ENCODE results near the gene A3GALT2. TPM values are rescaled to one million over a fixed set of nuclear protein-coding genes. Genes with fewer than 3 reads are reported as not detected.

Gene A3GALT2
- total and polyA plus RNA-seq, 2 donors (not counting 1 experiment from before 2014, with no cell fraction given) = not detected

GRCh38 chr1:33344896-33345560, 24.1 kb upstream of the A3GALT2 start:
- no peak overlapping the region for H3K27ac Mint-ChIP-seq
- TF ChIP-seq, protein P1, sequence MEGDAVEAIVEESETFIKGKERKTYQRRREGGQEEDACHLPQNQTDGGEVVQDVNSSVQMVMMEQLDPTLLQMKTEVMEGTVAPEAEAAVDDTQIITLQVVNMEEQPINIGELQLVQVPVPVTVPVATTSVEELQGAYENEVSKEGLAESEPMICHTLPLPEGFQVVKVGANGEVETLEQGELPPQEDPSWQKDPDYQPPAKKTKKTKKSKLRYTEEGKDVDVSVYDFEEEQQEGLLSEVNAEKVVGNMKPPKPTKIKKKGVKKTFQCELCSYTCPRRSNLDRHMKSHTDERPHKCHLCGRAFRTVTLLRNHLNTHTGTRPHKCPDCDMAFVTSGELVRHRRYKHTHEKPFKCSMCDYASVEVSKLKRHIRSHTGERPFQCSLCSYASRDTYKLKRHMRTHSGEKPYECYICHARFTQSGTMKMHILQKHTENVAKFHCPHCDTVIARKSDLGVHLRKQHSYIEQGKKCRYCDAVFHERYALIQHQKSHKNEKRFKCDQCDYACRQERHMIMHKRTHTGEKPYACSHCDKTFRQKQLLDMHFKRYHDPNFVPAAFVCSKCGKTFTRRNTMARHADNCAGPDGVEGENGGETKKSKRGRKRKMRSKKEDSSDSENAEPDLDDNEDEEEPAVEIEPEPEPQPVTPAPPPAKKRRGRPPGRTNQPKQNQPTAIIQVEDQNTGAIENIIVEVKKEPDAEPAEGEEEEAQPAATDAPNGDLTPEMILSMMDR (IDR thresholded peaks at IDR 0.05) = no peak
- TF ChIP-seq EZH2 (IDR thresholded peaks at IDR 0.05; ENCODE audit: borderline replicate concordance, insufficient read depth, low read depth, low read length, poor library complexity, severe bottlenecking) = no peak
- Histone ChIP-seq H2AFZ (ENCODE audit: insufficient read depth, low read depth, low read length, poor library complexity, severe bottlenecking) (no peak overlapping the region), H3K4me1 (ENCODE audit: control insufficient read depth in 2 of 2, insufficient read depth in 2 of 2, low read length in 2 of 2) (peaks cover 17 to 24% of the 10 kb centered on the region in 2 donors), H4K20me1 (ENCODE audit: control insufficient read depth, insufficient read depth, low read length, poor library complexity, severe bottlenecking) (peaks cover 62% of the 10 kb centered on the region), H3K4me3 (ENCODE audit: control extremely low read depth in 1 of 5, extremely low read depth in 1 of 5, insufficient read depth in 1 of 5, low read depth in 2 of 5, low read length in 4 of 5) (no peak overlapping the region), H3K4me2 (replicated peaks; ENCODE audit: low read depth, low read length, poor library complexity, severe bottlenecking) (no peak overlapping the region), H3K9ac (ENCODE audit: low read length) (no peak overlapping the region), H3K79me2 (ENCODE audit: control insufficient read depth, insufficient read depth, low read length) (peaks cover 82% of the 10 kb centered on the region), H3K27me3 (replicated peaks in 1 of 4; ENCODE audit: control extremely low read depth in 1 of 4, control insufficient read depth in 3 of 4, insufficient read depth in 4 of 4, low read length in 3 of 4) (no peaks in the 10 kb centered on the region), H3K27ac (ENCODE audit: low read length in 2 of 2) (no peak overlapping the region), H3K36me3 (replicated peaks in 1 of 2; ENCODE audit: control extremely low read depth in 1 of 2, control insufficient read depth in 1 of 2, extremely low read depth in 1 of 2, insufficient read depth in 2 of 2, low read length in 1 of 2) (peaks cover 0 to 2% of the 10 kb centered on the region in 2 experiments), H3K9me3 (ENCODE audit: control extremely low read depth in 1 of 3, control insufficient read depth in 2 of 3, insufficient read depth in 1 of 3, low read length in 2 of 3) (no peaks in the 10 kb centered on the region)
- WGBS (ENCODE audit: insufficient coverage) = no CpG with 5 or more reads among the region's 2 CpGs
- intact Hi-C loops (cut with micrococcal nuclease) = no loop called here
- peaks cover 48% of the 10 kb centered on the region for H3K4me1 Mint-ChIP-seq
- no peak for DNase-seq
- ChIA-PET CTCF (no interaction called here), POLR2A (no interaction called here)
- H3K27me3 Mint-ChIP-seq = no peaks in the 10 kb centered on the region
- H3K9me3 Mint-ChIP-seq (ENCODE audit: insufficient read depth) = no peaks in the 10 kb centered on the region
- no peak for ATAC-seq (ENCODE audit: low read depth)
- H3K4me3 Mint-ChIP-seq = no peak overlapping the region

DNA sequence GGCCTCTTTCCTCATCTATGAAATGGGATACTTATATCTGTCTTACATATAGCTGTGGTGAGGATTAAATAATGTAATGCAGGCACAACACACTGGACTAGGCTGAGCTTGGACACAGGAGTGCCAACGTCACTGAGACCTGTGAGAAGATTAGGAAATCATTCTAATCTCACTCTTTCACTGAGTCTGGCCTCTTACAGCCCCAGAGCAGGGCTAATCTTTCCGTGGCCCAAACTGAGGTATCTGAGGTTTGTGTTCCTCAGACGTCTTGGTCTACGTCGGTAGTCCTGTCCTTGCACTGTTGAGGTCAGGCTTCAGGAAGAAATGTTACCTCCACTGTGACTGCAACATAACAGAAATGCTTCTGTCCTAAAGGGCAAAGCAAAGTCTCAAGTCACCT, 22.6 kb upstream of the A3GALT2 start:
- H3K9me3 ChIP-seq (ENCODE audit: control extremely low read depth in 1 of 3, control insufficient read depth in 2 of 3, insufficient read depth in 1 of 3, low read length in 2 of 3) = no peaks in the 10 kb centered on the region
- H3K27me3 ChIP-seq (replicated peaks in 1 of 4; ENCODE audit: control extremely low read depth in 1 of 4, control insufficient read depth in 3 of 4, insufficient read depth in 4 of 4, low read length in 3 of 4) = no peaks in the 10 kb centered on the region
- no peaks in the 10 kb centered on the region for H3K27me3 Mint-ChIP-seq
- 95% methylated on average over 4 of the region's 5 CpGs for WGBS (ENCODE audit: insufficient coverage)
- H3K4me1 ChIP-seq (ENCODE audit: control insufficient read depth in 2 of 2, insufficient read depth in 2 of 2, low read length in 2 of 2) = peaks cover 19% of the 10 kb centered on the region in 2 donors
- H4K20me1 ChIP-seq (ENCODE audit: control insufficient read depth, insufficient read depth, low read length, poor library complexity, severe bottlenecking) = peaks cover 73% of the 10 kb centered on the region
- ChIA-PET CTCF (no interaction called here), POLR2A (no interaction called here)
- peaks cover 0 to 6% of the 10 kb centered on the region in 2 experiments for H3K36me3 ChIP-seq (replicated peaks in 1 of 2; ENCODE audit: control extremely low read depth in 1 of 2, control insufficient read depth in 1 of 2, extremely low read depth in 1 of 2, insufficient read depth in 2 of 2, low read length in 1 of 2)
- H3K27ac ChIP-seq (ENCODE audit: low read length in 2 of 2) = no peak overlapping the region
- TF ChIP-seq, protein P1 (IDR thresholded peaks at IDR 0.05) = no peak
- no peak for TF ChIP-seq EZH2 (IDR thresholded peaks at IDR 0.05; ENCODE audit: borderline replicate concordance, insufficient read depth, low read depth, low read length, poor library complexity, severe bottlenecking)
- H3K27ac Mint-ChIP-seq = no peak overlapping the region
- DNase-seq (no peak), ATAC-seq (ENCODE audit: low read depth) (no peak)
- no peak overlapping the region for H2AFZ ChIP-seq (ENCODE audit: insufficient read depth, low read depth, low read length, poor library complexity, severe bottlenecking)
- H3K4me3 Mint-ChIP-seq = no peak overlapping the region
- H3K4me1 Mint-ChIP-seq = peaks cover 46% of the 10 kb centered on the region
- no peak overlapping the region for H3K9ac ChIP-seq (ENCODE audit: low read length)
- no peaks in the 10 kb centered on the region for H3K9me3 Mint-ChIP-seq (ENCODE audit: insufficient read depth)
- no peak overlapping the region for H3K4me3 ChIP-seq (ENCODE audit: control extremely low read depth in 1 of 5, extremely low read depth in 1 of 5, insufficient read depth in 1 of 5, low read depth in 2 of 5, low read length in 4 of 5)
- no peak overlapping the region for H3K4me2 ChIP-seq (replicated peaks; ENCODE audit: low read depth, low read length, poor library complexity, severe bottlenecking)
- intact Hi-C loops (cut with micrococcal nuclease) = no loop called here
- H3K79me2 ChIP-seq (ENCODE audit: control insufficient read depth, insufficient read depth, low read length) = peaks cover 91% of the 10 kb centered on the region
